Measurements from ENCODE around the gene KNDC1.
"Not testable (repeated sequence)": the region's sequence is repeated elsewhere in the genome, so short reads cannot be mapped to it uniquely, and the experiment has no call there.

Gene KNDC1

DNA sequence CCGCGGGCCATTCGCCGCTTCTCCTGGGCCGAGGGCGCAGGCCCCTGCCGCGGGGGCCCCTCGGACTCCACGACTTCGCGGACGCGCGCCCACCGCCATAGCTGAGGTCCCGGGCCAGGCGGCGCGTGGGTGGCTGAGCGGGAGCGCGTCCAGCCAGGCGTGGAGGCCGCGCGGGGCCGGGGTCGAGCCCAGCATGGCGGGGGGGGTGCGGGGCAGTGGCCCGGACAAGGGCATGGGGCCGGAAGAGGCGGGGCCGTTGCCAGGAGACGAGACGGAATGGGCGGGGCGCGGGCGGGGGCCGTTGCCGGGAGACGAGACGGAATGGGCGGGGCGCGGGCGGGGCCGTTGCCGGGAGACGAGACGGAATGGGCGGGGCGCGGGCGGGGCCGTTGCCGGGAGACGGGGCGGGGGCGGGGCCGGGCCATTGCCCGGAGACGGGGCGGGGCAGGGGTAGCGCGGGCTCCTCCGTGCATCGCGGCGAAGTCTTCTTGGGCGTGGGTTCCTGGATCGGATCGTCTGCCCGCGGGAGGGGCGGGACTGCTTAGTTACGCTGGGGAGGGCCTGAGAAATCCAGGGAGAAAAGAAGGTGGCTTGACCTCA, 101.8 kb downstream of the KNDC1 start:
- DNase-seq (ENCODE audit: extremely low spot score): peak; percentile 94
- CTCF ChIA-PET: no interaction called here
- TF ChIP-seq FOXM1 (IDR thresholded peaks at IDR 0.05; ENCODE audit: borderline replicate concordance) (peak; percentile 31; the same call in 1 of the 2 replicates), LEF1 (IDR thresholded peaks at IDR 0.05; ENCODE audit: borderline replicate concordance) (no peak), FOXA1 (IDR thresholded peaks at IDR 0.05) (no peak), NFRKB (IDR thresholded peaks at IDR 0.05) (no peak), L3MBTL2 (conservative IDR thresholded peaks at IDR 0.05) (no peak), HDGF (IDR thresholded peaks at IDR 0.05; ENCODE audit: borderline replicate concordance) (no peak), ZNF384 (IDR thresholded peaks at IDR 0.05) (no peak), BHLHE40 (IDR thresholded peaks at IDR 0.05; ENCODE audit: borderline replicate concordance) (no peak)
- POLR2A ChIA-PET: interaction anchor here (1.0 kb wide), 2 partner anchors 15 to 119 kb away, joined by 3 to 4 read pairs; no protein-coding TSS in a partner anchor

DNA sequence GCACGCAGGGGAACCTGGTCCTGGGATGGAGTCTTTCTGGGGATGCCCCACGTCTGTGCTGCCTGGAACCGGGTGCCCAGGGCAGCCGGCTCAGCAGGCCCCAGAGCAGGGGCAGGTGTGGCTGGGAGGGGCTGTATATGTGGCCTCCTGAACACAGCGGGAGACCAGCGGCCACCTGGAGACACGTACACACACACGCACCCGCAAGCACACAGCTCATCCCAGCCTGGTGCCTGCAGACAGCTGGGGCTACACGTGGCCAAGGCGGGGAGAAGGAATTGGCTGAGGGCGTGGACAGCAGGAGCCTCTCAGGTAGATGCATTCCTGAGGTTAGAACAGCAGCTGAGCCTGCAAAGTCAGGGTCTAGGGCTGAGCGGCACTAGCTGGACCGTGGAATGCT, 102.7 kb downstream of the KNDC1 start:
- DNase-seq (ENCODE audit: extremely low spot score): no peak
- ChIA-PET CTCF (interaction anchor here (1.2 kb wide), 1 partner anchor 119 kb away, joined by 3 read pairs; no protein-coding TSS in a partner anchor), POLR2A (interaction anchor here (1.0 kb wide), 1 partner anchor 15 kb away, joined by 3 read pairs; no protein-coding TSS in a partner anchor)
- TF ChIP-seq CTBP1 (IDR thresholded peaks at IDR 0.05; ENCODE audit: borderline replicate concordance) (no peak), SP1 (IDR thresholded peaks at IDR 0.05) (no peak), NFRKB (IDR thresholded peaks at IDR 0.05) (no peak), ZNF384 (IDR thresholded peaks at IDR 0.05) (no peak), TARDBP (IDR thresholded peaks at IDR 0.05) (no peak), SUZ12 (IDR thresholded peaks at IDR 0.05) (no peak), ELF4 (IDR thresholded peaks at IDR 0.05) (no peak), FOXM1 (IDR thresholded peaks at IDR 0.05; ENCODE audit: borderline replicate concordance) (no peak), HDGF (IDR thresholded peaks at IDR 0.05; ENCODE audit: borderline replicate concordance) (no peak), FOXA1 (IDR thresholded peaks at IDR 0.05) (no peak)
- TF ChIP-seq, protein P1, sequence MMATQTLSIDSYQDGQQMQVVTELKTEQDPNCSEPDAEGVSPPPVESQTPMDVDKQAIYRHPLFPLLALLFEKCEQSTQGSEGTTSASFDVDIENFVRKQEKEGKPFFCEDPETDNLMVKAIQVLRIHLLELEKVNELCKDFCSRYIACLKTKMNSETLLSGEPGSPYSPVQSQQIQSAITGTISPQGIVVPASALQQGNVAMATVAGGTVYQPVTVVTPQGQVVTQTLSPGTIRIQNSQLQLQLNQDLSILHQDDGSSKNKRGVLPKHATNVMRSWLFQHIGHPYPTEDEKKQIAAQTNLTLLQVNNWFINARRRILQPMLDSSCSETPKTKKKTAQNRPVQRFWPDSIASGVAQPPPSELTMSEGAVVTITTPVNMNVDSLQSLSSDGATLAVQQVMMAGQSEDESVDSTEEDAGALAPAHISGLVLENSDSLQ (IDR thresholded peaks at IDR 0.05): no peak

DNA sequence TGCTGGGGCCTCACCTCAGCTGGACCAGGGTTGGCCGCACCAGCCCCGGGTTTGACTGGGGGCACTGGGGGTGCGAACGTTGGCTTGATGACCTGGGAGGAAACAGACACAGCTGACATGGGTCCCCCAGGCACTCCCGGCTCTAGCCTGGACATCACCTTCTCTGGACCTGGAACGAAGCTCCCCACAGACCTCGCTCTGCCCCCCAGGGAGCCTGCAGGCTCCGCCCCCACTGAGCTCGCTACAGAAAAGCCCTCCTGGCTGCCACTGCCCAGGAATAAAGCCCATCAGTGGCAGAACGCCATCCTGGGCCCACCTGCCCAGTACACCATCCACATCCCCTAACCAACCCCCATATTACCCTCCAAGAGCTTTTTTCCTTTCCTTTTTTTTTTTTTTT, 103.7 kb downstream of the KNDC1 start:
- CTCF ChIA-PET: interaction anchor here (1.2 kb wide), 1 partner anchor 120 kb away, joined by 3 read pairs; no protein-coding TSS in a partner anchor
- TF ChIP-seq FOXK2 (IDR thresholded peaks at IDR 0.05) (no peak), FOXM1 (IDR thresholded peaks at IDR 0.05; ENCODE audit: borderline replicate concordance) (no peak), NFRKB (IDR thresholded peaks at IDR 0.05) (no peak), LEF1 (IDR thresholded peaks at IDR 0.05; ENCODE audit: borderline replicate concordance) (no peak), ZNF384 (IDR thresholded peaks at IDR 0.05) (no peak), ARNT (IDR thresholded peaks at IDR 0.05) (no peak), ELF4 (IDR thresholded peaks at IDR 0.05) (no peak), L3MBTL2 (conservative IDR thresholded peaks at IDR 0.05) (no peak), TARDBP (IDR thresholded peaks at IDR 0.05) (no peak), CTBP1 (IDR thresholded peaks at IDR 0.05; ENCODE audit: borderline replicate concordance) (no peak), HDGF (IDR thresholded peaks at IDR 0.05; ENCODE audit: borderline replicate concordance) (no peak), BHLHE40 (IDR thresholded peaks at IDR 0.05; ENCODE audit: borderline replicate concordance) (no peak), SUZ12 (IDR thresholded peaks at IDR 0.05) (no peak), FOXA1 (IDR thresholded peaks at IDR 0.05) (no peak), SP1 (IDR thresholded peaks at IDR 0.05) (no peak)
- DNase-seq (ENCODE audit: extremely low spot score): no peak
- POLR2A ChIA-PET: interaction anchor here (0.9 kb wide), 1 partner anchor 15 kb away, joined by 3 read pairs; no protein-coding TSS in a partner anchor

DNA sequence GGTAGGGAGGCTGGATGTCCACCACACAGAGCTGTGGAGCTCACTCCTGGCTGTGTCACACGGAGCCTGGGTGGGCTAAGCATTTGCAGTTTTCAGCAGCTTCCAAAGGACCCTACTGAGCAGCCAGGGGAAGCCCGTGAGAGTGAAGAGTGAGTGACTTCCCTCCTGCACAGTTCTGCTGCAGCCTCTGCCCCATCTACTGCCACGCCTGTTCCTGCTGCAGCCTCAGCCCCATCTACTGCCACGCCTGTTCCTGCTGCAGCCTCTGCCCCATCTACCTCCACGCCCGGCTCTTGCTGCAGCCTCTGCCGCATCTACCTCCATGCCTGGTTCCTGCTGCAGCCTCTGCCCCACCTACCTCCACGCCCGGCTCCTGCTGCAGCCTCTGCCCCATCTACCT, 104.4 kb downstream of the KNDC1 start:
- CTCF ChIA-PET: no interaction called here
- DNase-seq (ENCODE audit: extremely low spot score): no peak
- POLR2A ChIA-PET: interaction anchor here (0.9 kb wide), 1 partner anchor 14 kb away, joined by 3 read pairs; no protein-coding TSS in a partner anchor
- no peak for TF ChIP-seq HDGF (IDR thresholded peaks at IDR 0.05; ENCODE audit: borderline replicate concordance)
- no peak for TF ChIP-seq L3MBTL2 (conservative IDR thresholded peaks at IDR 0.05)
- no peak for TF ChIP-seq LEF1 (IDR thresholded peaks at IDR 0.05; ENCODE audit: borderline replicate concordance)
- TF ChIP-seq ARNT (IDR thresholded peaks at IDR 0.05): no peak
- TF ChIP-seq TARDBP (IDR thresholded peaks at IDR 0.05): no peak
- no peak for TF ChIP-seq SUZ12 (IDR thresholded peaks at IDR 0.05)
- TF ChIP-seq CTBP1 (IDR thresholded peaks at IDR 0.05; ENCODE audit: borderline replicate concordance): no peak
- TF ChIP-seq, protein P1 (IDR thresholded peaks at IDR 0.05): no peak
- TF ChIP-seq FOXA1 (IDR thresholded peaks at IDR 0.05): no peak
- TF ChIP-seq NFRKB (IDR thresholded peaks at IDR 0.05): no peak
- TF ChIP-seq BHLHE40 (IDR thresholded peaks at IDR 0.05; ENCODE audit: borderline replicate concordance): no peak
- TF ChIP-seq FOXM1 (IDR thresholded peaks at IDR 0.05; ENCODE audit: borderline replicate concordance): no peak
- no peak for TF ChIP-seq SP1 (IDR thresholded peaks at IDR 0.05)
- TF ChIP-seq ELF4 (IDR thresholded peaks at IDR 0.05): no peak

DNA sequence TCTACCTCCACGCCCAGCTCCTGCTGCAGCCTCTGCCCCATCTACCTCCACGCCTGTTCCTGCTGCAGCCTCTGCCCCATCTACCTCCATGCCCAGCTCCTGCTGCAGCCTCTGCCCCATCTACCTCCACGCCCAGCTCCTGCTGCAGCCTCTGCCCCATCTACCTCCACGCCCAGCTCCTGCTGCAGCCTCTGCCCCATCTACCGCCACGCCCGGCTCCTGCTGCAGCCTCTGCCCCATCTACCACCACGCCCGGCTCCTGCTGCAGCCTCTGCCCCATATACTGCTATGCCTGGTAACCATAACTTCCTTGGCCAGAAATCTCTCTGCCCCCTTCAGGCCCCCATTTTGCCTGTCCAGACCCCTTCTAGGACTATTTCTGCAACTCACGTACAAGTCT, 105.0 kb downstream of the KNDC1 start:
- CTCF ChIA-PET; DNase-seq (ENCODE audit: extremely low spot score); POLR2A ChIA-PET: not testable (repeated sequence)

DNA sequence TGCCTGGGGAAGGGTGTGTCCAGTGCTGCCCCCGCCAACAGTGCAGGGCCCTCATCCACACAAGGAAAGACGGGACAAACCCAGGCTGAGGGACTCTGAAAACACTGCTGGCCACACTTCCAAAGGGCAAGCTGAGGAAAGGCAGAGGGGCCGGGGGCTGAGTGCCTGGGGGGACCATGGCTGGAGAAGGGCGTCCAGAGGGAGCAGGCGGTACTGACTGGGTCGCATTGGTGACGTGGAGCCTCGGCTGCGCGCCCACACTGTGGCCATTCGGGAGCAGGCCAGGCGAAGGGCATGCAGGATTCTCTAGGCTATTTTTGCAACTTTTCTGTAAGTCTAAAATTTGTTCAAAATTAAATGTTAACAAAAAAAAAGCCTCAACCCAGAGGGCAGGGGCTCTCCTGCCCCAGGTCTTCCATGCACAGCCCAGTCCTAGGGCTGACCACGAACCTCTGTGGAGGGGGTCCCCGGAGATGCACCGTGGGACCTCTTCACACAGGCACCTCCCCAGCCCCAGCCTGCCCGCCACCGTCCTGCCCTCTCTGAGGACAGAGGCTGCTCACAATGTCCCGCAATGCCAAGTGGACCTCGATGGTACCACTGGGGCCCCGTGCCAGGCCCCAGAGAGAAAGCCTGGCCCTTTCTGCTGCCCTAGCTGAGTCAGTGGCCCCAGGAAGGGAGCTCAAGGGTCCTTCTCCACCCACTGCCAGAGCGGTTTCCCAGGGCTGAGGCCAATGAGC, 106.2 kb downstream of the KNDC1 start:
- POLR2A ChIA-PET: no interaction called here
- CTCF ChIA-PET: interaction anchor here (0.6 kb wide), 1 partner anchor 106 kb away, joined by 3 read pairs; no protein-coding TSS in a partner anchor
- no peak for DNase-seq (ENCODE audit: extremely low spot score)
- TF ChIP-seq FOXK2 (IDR thresholded peaks at IDR 0.05) (no peak), BHLHE40 (IDR thresholded peaks at IDR 0.05; ENCODE audit: borderline replicate concordance) (no peak), LEF1 (IDR thresholded peaks at IDR 0.05; ENCODE audit: borderline replicate concordance) (no peak), SUZ12 (IDR thresholded peaks at IDR 0.05) (no peak), L3MBTL2 (conservative IDR thresholded peaks at IDR 0.05) (no peak), ELF4 (IDR thresholded peaks at IDR 0.05) (no peak), FOXA1 (IDR thresholded peaks at IDR 0.05) (no peak), CTBP1 (IDR thresholded peaks at IDR 0.05; ENCODE audit: borderline replicate concordance) (no peak), ARNT (IDR thresholded peaks at IDR 0.05) (no peak), ZNF384 (IDR thresholded peaks at IDR 0.05) (no peak), NFRKB (IDR thresholded peaks at IDR 0.05) (no peak), TARDBP (IDR thresholded peaks at IDR 0.05) (no peak), FOXM1 (IDR thresholded peaks at IDR 0.05; ENCODE audit: borderline replicate concordance) (no peak), HDGF (IDR thresholded peaks at IDR 0.05; ENCODE audit: borderline replicate concordance) (no peak), SP1 (IDR thresholded peaks at IDR 0.05) (no peak)
- TF ChIP-seq, protein P1 (IDR thresholded peaks at IDR 0.05): no peak

Data from HEK293T (cell line).